ENCODE data around the gene SEMA3D.

- no peak for TF ChIP-seq CTCF (IDR thresholded peaks at IDR 0.05)
- TF ChIP-seq EZH2 (IDR thresholded peaks at IDR 0.05; ENCODE audit: borderline replicate concordance, insufficient read depth, low read depth, low read length, poor library complexity, severe bottlenecking) = no peak
These were observed 148.4 kb downstream of the SEMA3D start for GRCh38 chr7:85038466-85038865.

Data from B cell (primary cell).